HG02610 (cell line): ENCODE results near the gene IBTK.

Source experiments
- ATAC-seq: cut with Tn5 transposase; IDR thresholded peaks from one replicate; pipeline ENCODE4 v1.9.1; 2021; ENCODE audit warnings: mild to moderate bottlenecking, moderate library complexity; ENCODE audit not compliant: unreplicated experiment

IBTK gene

GRCh38 chr6:82123632-82124031 is 123.9 kb downstream of the IBTK start:
- no peak for ATAC-seq
